Adrenal gland (tissue), 5 donors: Measurements from ENCODE around the gene BPHL.

Source experiments
- CTCF ChIP-seq, 6 experiments: fragments of 450-650 bp in 4 of 6; fragments of 200-600 bp in 2 of 6; sonication (generic) in 1 of 6; IDR thresholded peaks; 1 replicate in 5 of 6; 2 replicates in 1 of 6; pipeline versions ENCODE4 v1.5.1 to v1.8.0; 2016 to 2021; ENCODE audit warnings: antibody characterized with exemption in 6 of 6, mild to moderate bottlenecking in 2 of 6, moderate library complexity in 1 of 6
- POLR2A ChIP-seq, 2 donors: fragments of 450-650 bp; IDR thresholded peaks; one replicate each; pipeline ENCODE4 v1.6.1; 2017; ENCODE audit warnings: antibody characterized with exemption in 2 of 2, mild to moderate bottlenecking in 2 of 2, moderate library complexity in 1 of 2
- donor health status: DM: no; HTN: no; CAD: no.

- no peak for TF ChIP-seq CTCF (IDR thresholded peaks at IDR 0.05)
- TF ChIP-seq POLR2A (IDR thresholded peaks at IDR 0.05) = no peak
Observed at GRCh38 chr6:3144571-3144970, 26.1 kb downstream of the BPHL start.
